HG03520 (cell line): ENCODE measurements around the gene LHPP.
"Not testable (repeated sequence)": the region's sequence is repeated elsewhere in the genome, so short reads cannot be mapped to it uniquely, and the experiment has no call there.

ENCODE experiments used
- ATAC-seq: cut with Tn5 transposase; IDR thresholded peaks from one replicate; pipeline ENCODE4 v1.9.1; 2021; ENCODE audit warnings: mild to moderate bottlenecking, moderate library complexity; ENCODE audit not compliant: unreplicated experiment

The LHPP gene

DNA sequence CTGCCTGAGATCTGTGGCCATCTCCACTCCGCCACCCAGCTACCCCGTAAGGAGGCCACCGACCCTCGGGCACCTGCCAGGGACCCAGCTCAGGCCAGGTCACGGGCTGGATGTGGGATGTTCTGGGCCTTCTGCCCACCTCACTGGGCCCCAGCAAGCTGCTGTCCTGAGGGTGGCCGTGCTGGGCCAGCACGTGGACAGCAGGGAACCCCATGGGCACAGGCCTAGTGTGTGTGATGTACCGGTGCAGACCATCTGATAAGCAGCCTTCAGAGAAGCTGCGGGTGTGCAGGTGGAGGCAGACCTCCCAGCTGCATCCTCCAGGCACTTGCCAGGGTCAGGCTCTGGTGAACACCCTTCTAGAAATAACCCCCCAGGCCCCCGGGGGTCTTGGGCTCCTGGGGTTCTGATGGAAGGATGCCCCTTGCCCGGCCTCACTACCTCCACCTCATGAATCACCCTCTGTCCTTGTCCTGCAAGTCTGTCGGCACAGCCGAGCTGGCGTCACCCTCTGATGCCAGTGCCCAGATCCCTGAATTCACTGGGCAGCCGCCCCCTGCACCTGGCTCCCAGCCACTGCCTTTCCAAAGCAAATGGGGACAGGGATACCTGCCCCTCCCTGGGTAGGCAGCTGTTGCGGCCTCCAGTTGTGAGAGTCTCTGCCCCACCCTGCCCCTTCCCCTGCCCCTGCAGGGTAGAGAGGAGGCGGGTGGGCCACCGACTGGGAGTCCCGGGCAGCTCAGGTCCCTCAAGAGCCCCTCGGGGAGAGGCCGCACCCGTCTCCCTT is 142.8 kb downstream of the LHPP start:
- no peak for ATAC-seq

DNA sequence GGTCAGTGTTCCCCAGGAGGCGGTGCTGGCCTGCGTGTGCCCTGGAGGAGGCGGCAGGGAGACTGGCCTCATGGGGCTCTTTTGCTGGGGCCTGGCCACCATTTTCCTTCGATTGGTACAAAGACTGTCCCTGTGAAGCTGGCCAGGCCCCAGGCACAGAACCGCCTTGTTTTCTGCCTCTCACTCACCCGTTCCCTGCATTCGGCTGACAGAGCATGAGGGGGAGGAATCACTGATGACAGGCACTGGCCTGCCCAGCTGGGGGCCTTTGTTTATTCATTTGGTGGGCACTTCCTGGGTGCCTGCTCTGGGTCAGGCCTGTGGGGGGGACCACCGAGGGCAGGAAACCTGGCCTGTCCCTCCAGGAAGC is 143.4 kb downstream of the LHPP start:
- no peak for ATAC-seq

DNA sequence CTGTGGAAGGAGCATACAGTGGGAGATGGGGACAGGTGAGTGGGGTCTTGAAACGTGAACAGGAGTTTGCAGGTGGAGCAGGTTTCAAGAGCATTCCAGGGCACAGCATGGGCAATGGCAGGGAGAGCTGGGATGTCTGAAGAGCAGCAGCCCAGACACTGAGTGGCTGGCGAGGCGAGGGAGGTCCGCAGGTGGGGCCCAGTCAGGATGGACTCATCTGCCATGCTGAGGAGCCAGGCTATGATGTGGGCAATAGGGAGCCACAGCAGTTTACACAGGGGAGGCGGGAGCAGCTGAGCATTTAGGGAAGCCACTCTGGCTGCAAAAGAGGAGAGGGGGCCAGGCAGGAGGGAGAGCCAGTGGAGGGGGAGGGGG is 143.8 kb downstream of the LHPP start:
- ATAC-seq = no peak

DNA sequence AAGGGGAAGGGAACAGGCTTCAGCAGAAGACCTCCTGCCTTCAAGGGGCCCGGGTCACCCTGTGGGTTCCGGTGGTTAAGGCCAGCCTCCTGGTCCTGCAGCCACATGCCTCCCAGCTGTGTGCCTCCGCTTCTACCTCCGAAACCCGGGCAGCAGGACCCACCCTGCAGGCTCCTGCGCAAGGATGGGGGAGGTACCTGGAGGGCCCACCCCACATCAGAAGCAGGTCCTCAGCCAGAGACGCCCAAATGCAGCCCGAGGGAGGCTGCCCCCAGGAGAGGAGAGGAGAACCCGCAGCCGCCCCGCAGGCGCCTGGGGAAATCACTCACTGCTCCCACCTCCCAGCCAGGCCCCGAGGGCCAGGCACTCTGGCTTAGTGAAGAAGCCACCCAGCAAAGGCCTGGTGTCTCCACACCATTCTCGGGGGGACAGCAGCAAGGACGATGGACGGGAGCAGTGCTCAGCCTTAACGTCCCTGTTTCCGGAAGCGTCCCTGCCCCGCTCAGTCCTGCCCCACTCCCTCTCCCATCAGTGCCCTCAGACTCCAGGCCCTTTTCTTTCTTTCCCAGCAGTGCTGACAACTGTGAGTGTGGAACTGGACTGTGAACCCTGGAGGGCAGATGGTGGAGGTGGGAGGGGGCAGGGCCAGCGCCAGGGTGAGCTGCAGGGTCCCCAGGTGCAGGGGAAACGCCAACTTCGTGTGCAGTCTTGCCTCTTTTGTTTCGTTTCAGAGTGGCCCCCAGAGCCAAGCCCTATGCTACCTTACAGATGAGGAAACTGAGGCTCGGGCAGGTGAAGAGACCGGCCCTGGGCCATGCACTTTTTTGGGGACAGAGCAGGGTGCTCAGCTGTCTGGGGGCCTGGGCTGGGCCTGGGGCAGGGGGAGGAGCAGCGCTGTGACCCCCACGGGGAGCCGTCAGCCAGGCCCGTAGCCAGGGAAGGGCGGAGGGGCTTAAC is 144.5 kb downstream of the LHPP start:
- ATAC-seq = no peak

DNA sequence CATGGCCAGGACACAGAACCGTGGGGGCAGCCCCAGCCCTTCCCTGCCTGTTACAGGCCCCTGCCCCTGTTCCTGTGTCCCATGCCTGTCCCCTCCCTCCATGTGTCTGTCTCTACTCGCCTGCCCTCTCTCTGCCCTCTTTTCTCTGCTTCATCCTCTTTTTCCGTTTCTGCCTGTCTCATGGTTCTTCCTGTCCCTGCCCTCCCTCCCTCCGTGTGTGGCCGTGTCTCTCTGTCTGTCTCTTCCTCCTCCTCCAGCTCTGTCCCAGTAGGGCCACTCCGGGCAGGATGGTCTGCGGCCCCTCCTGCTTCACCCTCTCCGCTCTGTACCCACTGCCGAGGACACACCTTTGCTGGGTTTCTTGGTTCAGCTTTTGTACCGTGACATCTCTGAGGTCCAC is 145.2 kb downstream of the LHPP start:
- no peak for ATAC-seq

DNA sequence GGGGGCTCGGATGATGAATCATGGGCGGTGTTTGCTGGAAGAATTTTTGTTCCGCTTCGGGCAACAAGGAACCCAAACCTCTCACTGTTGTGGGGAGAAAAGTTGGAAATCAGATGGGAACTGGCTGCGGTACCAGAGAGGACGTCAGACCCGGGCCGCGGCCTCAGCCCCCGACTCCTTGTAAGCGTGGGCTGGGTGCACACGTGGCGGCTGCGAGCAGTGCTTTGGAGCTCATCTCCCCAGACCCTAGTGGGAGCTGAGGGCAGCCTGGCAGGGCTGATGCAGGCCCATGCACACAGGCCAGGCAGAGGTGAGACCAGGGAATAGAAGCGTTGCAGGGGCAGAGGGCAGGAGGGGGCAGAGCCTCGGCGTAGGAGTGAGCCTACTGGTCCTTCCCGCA is 146.1 kb downstream of the LHPP start:
- no peak for ATAC-seq

DNA sequence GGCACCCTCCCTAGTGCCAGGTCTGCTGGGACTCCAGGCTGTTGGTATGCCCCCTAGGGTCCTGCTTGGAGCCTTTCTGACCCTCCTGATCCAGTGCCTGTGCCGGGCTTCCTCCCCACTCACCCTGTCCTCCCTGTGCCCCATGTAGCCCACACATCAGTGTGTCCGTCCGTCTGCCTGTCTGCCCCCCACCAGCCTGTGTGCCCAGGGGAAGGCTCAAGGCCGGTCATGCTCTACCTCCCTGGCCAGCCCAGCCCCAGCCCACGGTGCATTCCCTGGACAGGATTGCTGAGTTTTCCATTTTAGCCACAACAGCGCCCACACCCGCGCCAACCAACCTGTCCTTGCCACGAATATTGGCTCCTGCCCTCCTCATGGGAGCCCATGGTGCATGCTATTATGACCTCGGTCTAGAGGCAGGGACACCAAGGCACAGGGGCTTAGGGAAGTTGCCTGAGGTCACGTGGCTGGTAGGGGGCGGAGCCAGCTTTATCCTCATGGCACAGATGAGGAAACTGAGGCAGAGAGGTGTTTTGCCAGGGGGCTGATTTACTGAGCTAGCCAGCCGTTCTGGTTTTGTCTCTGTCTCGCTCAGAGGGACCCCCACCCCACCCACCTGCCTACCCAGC is 146.6 kb downstream of the LHPP start:
- ATAC-seq = no peak

DNA sequence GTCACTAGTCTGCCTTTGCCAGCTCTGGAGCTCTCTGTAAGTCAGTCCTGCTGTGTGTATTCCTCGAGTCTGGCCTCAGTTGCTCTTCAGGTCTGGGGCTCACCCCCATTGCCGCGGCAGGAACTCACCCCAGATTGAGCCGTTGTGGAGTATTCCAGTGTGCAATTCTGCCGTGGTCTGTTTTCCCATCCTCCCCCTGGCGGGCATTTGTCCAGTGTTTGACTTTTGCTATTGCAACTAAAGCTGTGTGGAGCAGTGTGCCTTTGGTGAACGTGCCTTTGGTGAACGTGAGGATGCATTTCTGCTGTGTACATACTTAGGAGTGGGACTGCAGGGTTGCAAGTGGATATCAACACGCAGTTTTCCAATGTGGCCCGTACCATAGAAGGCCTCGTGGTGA is 148.1 kb downstream of the LHPP start:
- ATAC-seq = no peak

DNA sequence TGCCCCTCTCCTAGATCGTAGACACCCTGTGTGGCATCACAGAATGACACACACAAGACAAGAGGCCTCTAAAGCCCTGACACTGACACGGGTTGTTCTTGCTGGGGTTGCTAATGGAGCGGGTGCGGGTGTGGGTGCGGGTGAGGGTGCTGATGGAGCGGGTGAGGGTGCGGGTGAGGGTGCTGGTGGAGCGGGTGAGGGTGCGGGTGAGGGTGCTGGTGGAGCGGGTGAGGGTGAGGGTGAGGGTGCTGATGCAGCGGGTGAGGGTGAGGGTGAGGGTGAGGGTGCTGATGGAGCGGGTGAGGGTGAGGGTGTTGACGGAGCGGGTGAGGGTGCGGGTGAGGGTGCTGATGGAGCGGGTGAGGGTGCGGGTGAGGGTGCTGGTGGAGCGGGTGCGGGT is 148.6 kb downstream of the LHPP start:
- ATAC-seq = not testable (repeated sequence)

DNA sequence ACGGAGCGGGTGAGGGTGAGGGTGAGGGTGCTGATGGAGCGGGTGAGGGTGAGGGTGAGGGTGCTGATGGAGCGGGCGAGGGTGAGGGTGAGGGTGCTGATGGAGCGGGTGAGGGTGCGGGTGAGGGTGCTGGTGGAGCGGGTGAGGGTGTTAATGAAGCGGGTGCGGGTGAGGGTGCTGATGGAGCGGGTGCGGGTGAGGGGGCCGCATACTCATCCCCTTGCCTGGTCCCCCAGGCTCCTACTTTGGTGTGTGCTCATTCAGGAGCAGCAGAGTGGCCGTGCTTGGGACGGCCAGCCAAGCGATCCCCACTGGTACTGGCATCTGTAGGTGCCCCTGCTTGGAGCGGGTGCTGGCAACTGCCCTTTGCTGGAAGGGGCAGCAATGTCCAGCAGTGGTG is 149.2 kb downstream of the LHPP start:
- ATAC-seq = not testable (repeated sequence)

DNA sequence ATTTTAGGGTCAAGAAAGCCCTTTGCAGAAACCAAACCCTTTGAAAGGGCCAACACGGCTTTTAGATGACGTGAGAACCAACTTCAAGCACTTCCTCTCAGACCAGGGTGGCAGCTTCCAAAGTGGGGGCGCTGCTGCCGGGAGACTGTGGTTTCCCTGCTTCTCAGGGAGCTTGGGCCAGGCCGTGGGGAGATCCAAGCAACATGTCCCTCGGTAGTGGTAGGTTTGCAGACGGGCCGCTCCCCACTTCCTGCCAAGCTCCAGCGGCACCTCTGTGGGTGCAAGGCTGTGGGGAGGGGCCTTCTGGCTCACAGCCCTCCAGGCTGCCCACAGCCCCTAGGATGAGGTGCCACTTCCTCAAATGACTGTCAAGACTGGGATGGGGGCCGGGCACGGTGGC is 150.1 kb downstream of the LHPP start:
- no peak for ATAC-seq

DNA sequence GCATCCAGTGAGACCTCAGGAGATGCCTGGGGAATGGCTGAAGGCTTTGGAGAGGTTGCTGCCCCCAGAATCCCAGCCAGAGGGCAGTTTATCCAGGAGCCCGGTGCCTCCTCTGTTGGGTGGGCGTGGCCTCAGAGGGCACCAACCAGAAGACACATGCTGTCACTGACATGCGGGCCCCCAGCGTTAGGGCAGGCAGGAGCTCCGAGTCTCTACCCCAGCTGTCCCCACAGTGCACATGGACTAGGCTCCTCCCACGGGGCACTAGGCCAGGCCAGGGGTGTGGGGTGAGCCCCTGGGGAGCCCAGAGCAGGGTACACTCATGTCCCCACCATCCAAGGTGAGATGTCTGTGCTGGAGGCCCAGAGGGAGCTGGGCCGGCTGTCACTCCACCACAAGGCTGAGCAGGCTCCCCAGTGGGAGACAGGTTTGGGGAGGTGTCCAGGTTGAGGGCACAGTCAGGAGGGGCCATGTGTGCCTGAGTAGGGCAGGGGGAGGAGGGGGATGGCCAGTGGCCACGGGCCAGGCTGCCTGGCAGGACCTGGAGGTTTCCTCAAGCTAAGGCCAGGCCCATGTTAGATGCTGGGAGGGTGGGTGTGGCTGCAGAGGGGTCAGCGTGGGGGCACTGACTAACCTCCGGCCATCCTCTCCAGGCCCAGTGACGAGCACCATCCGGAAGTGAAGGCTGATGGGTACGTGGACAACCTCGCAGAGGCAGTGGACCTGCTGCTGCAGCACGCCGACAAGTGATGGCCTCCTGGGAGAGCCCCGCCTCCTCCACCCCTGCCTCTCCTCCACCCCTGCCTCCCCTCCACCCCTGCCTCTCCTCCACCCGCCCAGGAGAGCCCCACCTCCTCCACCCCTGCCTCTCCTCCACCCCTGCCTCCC is 151.2 kb downstream of the LHPP start:
- ATAC-seq = no peak

DNA sequence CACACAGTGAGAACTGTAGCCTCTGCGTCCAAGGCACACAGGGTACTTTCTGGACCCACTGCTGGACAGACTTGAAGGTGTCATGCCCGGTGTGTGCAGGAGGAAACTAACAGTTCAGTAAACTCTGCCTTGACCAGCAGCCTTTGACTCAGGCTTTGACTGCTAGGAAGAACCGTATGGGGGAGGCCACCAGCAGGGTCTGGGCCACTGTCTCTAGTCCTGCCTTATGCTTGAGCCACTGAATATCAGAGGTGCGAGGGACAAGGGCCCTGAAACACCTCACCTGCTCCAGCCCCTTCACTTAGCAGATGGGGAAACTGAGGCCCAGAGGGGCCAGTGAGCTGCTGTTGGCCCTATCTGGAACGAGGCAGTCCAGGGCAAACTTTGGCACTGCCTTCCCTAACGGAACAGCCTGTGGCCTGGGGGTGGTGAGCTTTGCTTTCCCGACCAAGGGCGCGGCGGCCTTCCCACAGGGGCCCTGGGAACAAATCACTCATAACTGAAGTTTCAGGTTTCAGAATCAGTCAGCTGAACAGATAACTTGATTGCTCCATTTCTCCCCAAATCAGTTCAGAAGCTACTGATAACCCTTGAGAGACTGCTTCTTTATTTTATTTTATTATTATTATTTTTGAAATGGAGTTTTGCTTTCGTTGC is 152.5 kb downstream of the LHPP start:
- peak; percentile 58 for ATAC-seq

DNA sequence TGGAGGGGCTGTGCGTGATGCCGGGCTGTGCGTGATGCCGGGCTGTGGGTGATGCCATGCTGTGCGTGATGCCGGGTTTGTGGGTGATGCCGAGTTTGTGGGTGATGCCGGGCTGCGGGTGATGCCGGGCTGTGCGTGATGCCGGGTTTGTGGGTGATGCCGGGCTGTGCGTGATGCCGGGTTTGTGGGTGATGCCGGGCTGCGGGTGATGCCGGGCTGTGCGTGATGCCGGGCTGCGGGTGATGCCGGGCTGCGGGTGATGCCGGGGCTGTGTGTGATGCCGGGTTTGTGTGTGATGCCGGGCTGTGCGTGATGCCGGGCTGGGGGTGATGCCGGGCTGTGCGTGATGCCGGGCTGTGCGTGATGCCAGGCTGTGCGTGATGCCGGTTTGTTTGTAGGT is 153.6 kb downstream of the LHPP start:
- ATAC-seq = no peak

DNA sequence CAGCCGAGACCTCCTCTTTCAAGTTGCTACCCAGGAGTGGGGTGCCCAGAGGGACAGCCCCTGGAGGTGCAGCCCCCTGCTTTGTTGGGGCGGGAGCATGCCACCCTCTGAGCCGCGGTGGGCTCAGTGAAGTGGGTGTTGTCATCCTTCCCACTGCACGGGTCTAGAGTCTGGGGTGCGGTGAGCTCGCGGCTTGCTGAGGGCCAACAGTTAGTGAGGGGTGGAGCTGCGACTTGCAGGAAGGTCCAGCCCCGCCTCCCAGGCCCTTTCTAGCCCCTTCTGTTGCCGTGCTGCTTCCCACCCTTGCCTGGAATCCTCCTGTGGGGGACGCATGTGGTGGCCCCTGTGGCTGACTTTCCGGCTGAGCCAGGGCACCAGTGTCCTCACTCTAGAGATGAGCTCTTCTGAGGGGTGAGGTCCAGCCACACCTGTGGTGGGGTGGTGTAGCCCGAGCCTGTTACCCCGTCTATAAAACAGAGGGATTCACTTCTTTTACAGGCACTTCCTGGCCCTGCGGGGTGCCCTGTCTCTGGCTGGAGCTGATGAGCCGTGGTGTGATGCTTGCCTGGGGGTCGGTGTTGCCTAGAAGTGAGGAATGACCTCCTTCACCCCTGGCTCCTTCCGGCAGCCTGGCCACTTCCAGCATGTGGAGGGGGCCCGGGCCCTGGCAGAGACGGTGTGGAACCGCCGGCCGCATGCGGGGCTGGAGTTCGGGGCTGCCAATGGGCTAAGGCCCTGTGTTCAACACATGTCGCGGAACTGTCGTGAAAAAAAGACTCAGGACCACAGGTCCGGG is 154.6 kb downstream of the LHPP start:
- ATAC-seq = no peak

DNA sequence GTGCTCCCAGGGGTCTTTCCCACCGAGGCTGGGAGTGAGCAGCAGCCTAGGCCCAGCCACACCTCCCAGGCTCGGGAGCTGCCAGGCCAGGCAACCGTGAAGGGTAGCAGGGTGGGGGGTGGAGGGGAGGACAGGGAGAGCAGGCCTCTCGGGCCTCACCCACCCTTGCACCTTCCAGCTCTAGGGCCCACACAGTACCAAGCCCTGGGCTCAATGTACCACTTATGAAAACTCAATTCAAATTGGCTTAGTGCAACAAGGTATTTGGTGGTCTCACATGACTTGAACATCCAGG is 155.2 kb downstream of the LHPP start:
- ATAC-seq = no peak

DNA sequence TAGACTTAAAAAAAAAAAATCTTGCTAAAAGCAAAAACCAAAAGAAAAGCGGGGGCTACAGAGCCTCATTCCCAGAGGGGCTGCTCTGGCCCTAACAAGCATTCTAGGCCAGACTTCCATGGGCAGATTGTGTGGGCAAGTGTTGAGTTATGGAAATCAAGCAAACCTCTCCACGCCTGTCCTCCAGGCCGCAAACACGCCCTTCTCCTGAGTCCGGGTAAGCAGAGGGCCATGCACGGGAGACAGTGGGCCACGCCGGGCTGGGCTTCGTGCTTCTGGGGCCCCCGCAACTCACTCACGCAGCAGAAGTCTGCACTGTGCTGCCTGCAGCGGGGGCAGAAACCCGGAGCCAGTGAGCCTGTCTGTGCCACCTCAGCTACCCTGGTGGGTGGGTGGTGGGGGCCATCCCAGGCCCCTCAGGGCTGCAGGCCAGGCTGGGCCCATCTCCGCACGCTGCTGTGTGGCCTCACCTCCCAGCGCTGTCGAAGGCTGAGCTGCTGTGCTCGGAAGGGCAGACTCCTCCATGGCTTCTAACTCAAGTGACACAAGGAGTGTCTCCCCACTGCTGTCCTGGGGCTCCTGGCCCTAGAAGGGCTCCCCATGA is 156.9 kb downstream of the LHPP start:
- no peak for ATAC-seq

DNA sequence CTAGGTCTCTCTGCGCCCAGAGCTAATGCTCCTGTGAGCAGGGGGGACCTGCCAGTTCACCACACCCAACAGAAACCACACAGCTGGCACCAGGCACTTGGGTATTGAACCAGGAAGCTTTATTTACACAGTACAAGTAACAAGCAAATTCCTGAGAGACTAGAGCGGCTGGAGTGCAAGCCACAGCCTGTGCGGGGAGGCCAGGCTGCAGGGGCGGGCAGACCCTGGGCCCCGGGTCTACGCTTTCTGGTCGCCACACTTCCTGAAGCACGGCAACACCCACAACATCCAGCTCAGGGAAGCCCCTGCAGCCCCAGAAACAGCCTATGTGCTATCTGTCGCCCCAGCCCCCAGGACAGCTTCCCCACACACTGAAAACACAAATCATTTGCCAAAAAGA is 157.6 kb downstream of the LHPP start:
- ATAC-seq = no peak

DNA sequence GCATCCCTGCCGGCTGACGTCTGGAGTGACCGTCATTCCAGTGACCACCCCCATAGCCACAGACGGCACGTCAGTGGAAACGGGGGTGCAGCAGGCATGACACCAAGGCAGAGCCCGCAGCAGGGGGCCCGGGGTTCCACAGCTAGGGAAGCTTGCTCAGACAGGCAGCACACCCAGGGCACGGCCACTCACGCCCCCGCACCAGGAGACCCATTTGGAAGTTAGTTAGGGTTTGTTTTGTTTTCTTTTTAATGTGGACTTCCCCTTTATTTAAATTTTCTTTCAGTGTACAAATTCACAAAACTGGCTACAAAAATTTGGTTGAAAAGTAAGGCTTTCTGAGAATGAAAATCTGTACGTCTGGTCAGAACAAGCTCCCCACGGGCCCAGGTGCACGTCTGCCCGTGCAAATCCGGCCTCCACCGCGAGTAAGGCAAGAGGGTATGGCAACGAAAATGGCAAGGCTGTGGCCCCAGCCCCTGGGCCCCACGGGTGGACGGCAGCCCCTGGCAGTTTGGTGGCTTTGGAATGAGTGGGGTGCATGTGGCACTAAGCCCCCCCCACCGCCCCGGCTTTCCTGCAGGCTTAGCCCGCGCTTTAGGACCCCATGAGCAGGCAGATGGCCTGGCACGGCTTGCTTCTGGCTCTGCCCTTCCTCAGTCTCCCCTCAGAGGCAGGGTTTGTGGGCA is 158.3 kb downstream of the LHPP start:
- ATAC-seq = no peak
